Bronchial epithelial cell (primary cell): ENCODE data around the gene PDC. TPM values are rescaled to one million over a fixed set of nuclear protein-coding genes. Genes with fewer than 3 reads are reported as not detected.
A peak's percentile ranks its signal among the peaks of the same experiment; 100 is the strongest.
"Not testable (repeated sequence)": the region's sequence is repeated elsewhere in the genome, so short reads cannot be mapped to it uniquely, and the experiment has no call there.

ENCODE experiments used
- DNase-seq: peaks from one replicate; pipeline ENCODE4 v3.0.0-alpha.2; 2010; ENCODE audit warnings: low read depth
- FAIRE-seq: peaks from 2 replicates; lab custom pipeline; 2011; peaks lifted over from hg19 to GRCh38; lab: Jason Lieb, UNC
- H3K27me3 ChIP-seq: 2 replicates; pipeline ENCODE4 v1.5.1; 2011; ENCODE audit warnings: low read length; ENCODE audit not compliant: control insufficient read depth, insufficient read depth
- H3K36me3 ChIP-seq: 2 replicates; pipeline ENCODE4 v1.5.1; 2011; ENCODE audit warnings: low read length; ENCODE audit not compliant: control insufficient read depth, insufficient read depth
- H3K4me3 ChIP-seq: 2 replicates; pipeline ENCODE4 v1.5.1; 2011; ENCODE audit warnings: mild to moderate bottlenecking, low read depth, low read length, control low read depth
- CTCF ChIP-seq: IDR thresholded peaks from 2 replicates; pipeline ENCODE4 v1.5.1; 2011; ENCODE audit warnings: mild to moderate bottlenecking, moderate library complexity, low read length, control low read depth, inconsistent platforms; ENCODE audit not compliant: insufficient read depth, severe bottlenecking
- total RNA-seq: library from RNA; depleted of rRNA; stranded (reverse); fragments of >200 nt; gene quantifications from 2 replicates; pipeline ENCODE4 v1.2.1, GENCODE V29; 2014

PDC gene
- total RNA-seq, 1 donor from 2014 or later = not detected

DNA sequence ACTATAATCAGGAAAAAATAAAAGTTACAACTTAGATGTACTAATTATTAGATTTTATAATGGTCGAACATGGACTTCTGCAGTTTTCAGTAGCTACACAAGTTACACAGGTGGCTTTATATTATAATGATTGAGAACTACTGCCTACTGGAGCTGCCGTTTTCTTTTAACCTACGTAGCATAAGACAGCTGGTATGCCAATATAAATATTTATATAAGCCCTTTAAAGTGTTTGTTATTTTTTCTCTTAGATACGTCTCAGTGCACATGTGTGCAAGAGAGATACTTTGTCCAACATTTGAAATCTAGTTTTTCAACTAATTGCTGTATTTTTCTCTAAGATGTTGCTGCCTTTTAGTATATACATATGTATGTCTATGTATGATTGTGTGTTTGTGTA is 42.4 kb downstream of the PDC start:
- TF ChIP-seq CTCF = no peak
- no peak for FAIRE-seq
- no peak for DNase-seq
- Histone ChIP-seq H3K4me3 (no peak overlapping the region), H3K27me3 (no peaks in the 10 kb centered on the region), H3K36me3 (peaks cover 2% of the 10 kb centered on the region)

GRCh38 chr1:186413319-186413718 is 47.6 kb downstream of the PDC start:
- H3K36me3 ChIP-seq = peaks cover 1% of the 10 kb centered on the region

GRCh38 chr1:186409091-186409490 is 51.8 kb downstream of the PDC start:
- peaks cover 1% of the 10 kb centered on the region for H3K36me3 ChIP-seq
- no peak overlapping the region for H3K4me3 ChIP-seq
- TF ChIP-seq CTCF = no peak
- FAIRE-seq (no peak), DNase-seq (no peak)
- H3K27me3 ChIP-seq = no peaks in the 10 kb centered on the region

More at GRCh38 chr1:186413319-186413718, 47.6 kb downstream of the PDC start:
- no peaks in the 10 kb centered on the region for H3K27me3 ChIP-seq
- TF ChIP-seq CTCF = no peak
- DNase-seq (peak; percentile 7), FAIRE-seq (no peak)
- H3K4me3 ChIP-seq = no peak overlapping the region

GRCh38 chr1:186404454-186405051 is 56.4 kb downstream of the PDC start:
- Histone ChIP-seq H3K27me3 (no peaks in the 10 kb centered on the region), H3K36me3 (no peaks in the 10 kb centered on the region), H3K4me3 (no peak overlapping the region)
- peak; percentile 60 for TF ChIP-seq CTCF
- peak; percentile 40 for FAIRE-seq
- DNase-seq = peak; percentile 69

DNA sequence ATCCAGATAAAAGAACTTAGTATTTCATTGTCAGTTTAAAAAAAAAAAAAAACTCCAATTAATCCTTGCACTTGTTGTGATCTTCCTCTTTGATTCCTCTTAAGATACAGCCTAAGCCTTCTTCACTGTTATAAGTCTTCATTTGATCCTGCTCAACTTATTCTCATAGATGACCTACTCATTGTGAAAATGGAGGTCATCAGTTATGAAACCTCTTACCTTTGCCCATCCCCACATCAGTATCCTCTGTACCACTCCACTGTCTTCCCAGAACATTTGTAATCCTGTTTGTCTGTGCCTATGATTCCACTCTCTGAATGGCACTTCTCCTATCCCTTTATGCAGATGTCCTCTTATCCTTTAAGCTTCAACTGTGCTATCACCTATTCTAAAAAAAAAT is 57.3 kb downstream of the PDC start:
- DNase-seq = no peak
- Histone ChIP-seq H3K4me3 (no peak overlapping the region), H3K36me3 (no peaks in the 10 kb centered on the region), H3K27me3 (no peaks in the 10 kb centered on the region)
- no peak for TF ChIP-seq CTCF
- no peak for FAIRE-seq

GRCh38 chr1:186401446-186401845 is 59.5 kb downstream of the PDC start:
- not testable (repeated sequence) for DNase-seq, FAIRE-seq, H3K36me3 ChIP-seq, H3K4me3 ChIP-seq, H3K27me3 ChIP-seq

Other genes starting within 250 kb of the PDC start
- gene PRG4, start 164.8 kb downstream of the PDC start, total RNA-seq = not detected in 2 replicates
- 36.6 and 45.2 TPM in 2 replicates for gene TPR, start 85.9 kb downstream of the PDC start, total RNA-seq
- gene ODR4, start 85.3 kb downstream of the PDC start, total RNA-seq = 21.9 and 23.3 TPM in 2 replicates
- 13.6 and 22.1 TPM in 2 replicates for gene PTGS2, start 219.3 kb upstream of the PDC start, total RNA-seq